GM13977 (cell line): ENCODE data around the gene SCRN1.

Experiments
- DNase-seq: peaks from one replicate; pipeline ENCODE4 v3.0.0; 2012; ENCODE audit warnings: low spot score
- in situ Hi-C: fragments of 300-500 bp; cut with MboI; formaldehyde crosslinking; loops from one replicate; pipeline ENCODE4 v1.12.0; 2022; ENCODE audit warnings: low sequenced_read_pairs, low pct_unique_long_range_greater_than_20kb, mixed read lengths, inconsistent platforms; ENCODE audit not compliant: unreplicated experiment
- TF ChIP-seq, protein P1 (sequence below): IDR thresholded peaks from 2 replicates; pipeline ENCODE4 v1.5.1; 2012; ENCODE audit warnings: mild to moderate bottlenecking, control low read depth; ENCODE audit not compliant: insufficient read depth; ENCODE audit errors: extremely low read depth, missing control alignments

Gene SCRN1, protein sequence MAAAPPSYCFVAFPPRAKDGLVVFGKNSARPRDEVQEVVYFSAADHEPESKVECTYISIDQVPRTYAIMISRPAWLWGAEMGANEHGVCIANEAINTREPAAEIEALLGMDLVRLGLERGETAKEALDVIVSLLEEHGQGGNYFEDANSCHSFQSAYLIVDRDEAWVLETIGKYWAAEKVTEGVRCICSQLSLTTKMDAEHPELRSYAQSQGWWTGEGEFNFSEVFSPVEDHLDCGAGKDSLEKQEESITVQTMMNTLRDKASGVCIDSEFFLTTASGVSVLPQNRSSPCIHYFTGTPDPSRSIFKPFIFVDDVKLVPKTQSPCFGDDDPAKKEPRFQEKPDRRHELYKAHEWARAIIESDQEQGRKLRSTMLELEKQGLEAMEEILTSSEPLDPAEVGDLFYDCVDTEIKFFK

DNA sequence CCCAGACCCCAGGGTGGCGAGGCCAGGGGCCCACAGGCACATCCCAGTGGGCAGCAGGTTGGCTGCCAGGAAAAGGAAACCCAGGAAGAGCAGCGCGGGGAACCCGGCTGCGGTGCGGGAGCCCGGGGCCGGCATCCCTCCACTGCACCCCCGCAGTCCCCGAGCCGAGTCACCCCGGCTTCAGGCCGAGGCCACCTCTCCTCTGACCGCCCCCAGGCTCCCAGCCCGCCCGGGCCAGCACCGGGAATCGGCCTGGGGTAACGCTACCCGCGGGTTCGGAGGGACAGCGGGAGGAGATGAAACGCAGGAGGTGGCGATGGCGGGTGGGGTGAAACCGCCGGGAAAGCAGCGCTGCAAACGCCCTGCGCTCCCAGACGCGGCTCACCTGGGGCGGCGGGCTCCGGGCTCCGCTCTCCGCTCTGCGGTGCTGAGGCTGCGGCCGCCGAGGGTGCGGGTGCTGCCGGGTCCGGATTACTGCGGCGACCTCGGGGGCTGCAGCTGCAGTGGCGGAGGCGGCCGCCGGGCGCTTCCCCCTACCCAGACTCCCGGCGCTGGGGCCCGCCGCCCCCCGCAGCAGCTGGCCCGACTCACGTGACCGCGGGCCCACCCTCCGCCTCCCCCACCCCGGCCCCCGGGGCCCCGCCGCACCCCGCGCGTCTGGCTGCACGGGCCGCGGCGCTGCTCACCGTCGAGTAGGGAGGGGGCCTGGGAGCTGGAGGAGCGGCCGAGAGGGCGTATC is at the start of gene SCRN1:
Gene SCRN1 (minus strand): TSS at position 545 of the 739 bp plus-strand sequence. CDS start 20,734 bp downstream, outside the sequence.
- TF ChIP-seq, protein P1, sequence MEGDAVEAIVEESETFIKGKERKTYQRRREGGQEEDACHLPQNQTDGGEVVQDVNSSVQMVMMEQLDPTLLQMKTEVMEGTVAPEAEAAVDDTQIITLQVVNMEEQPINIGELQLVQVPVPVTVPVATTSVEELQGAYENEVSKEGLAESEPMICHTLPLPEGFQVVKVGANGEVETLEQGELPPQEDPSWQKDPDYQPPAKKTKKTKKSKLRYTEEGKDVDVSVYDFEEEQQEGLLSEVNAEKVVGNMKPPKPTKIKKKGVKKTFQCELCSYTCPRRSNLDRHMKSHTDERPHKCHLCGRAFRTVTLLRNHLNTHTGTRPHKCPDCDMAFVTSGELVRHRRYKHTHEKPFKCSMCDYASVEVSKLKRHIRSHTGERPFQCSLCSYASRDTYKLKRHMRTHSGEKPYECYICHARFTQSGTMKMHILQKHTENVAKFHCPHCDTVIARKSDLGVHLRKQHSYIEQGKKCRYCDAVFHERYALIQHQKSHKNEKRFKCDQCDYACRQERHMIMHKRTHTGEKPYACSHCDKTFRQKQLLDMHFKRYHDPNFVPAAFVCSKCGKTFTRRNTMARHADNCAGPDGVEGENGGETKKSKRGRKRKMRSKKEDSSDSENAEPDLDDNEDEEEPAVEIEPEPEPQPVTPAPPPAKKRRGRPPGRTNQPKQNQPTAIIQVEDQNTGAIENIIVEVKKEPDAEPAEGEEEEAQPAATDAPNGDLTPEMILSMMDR: no peak
- in situ Hi-C loops: no loop called here
- peak; percentile 89 for DNase-seq

DNA sequence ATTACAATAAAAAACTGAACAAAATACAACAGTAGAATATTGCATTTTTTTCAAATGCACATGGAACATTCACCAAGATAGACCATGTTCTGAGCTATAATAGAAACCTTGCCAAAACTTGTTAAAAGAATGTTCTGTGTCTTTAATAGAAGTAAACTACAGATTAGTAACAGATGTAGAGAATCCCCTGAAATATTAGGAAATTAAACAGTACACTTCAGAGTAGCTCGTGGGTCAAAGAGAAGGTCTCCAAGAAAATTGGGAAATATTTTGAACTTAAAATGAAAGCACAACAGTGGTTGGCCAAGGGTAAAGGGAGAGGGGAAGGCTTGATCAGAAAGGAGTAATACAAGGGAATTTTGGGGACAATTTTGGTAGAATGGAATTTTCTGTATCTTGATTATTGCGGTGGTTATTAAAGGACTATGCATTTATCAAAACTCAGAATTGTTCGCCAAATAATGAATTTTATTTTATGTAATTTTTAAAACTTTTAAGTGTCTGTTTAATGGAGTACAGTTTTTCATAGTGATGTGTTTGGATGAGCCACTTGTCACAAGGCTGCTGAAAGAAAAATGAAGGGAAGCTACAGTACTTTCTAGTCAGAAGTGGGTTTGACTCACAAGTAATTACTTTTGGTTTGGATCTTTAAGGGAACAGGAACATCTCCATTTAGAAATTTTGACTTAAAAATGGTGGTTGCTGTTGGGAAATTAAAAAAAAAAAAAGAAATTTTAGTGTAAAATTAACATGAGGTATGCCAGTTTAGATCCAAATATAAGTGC is 48.8 kb upstream of the SCRN1 start:
- in situ Hi-C loops: no loop called here
- TF ChIP-seq, protein P1: no peak
- DNase-seq: no peak

DNA sequence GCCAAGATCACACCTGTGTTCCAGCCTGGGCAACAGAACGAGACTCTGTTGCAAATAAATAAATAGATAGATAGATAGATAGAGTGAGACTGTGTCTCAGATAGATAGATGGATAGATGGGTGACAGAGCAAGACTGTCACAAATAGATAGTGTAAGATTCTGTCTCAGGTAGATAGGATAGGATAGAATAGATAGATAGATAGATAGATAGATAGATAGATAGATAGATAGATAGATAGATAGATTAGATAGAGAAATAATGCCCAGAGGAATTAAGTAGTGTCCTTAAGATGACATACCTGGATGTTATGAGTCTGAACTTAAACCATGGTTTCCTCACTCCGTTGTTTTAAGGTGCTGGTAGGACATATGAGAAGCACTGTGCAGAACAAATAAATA is 46.6 kb upstream of the SCRN1 start:
- TF ChIP-seq, protein P1: no peak
- in situ Hi-C loops: no loop called here
- DNase-seq: no peak

DNA sequence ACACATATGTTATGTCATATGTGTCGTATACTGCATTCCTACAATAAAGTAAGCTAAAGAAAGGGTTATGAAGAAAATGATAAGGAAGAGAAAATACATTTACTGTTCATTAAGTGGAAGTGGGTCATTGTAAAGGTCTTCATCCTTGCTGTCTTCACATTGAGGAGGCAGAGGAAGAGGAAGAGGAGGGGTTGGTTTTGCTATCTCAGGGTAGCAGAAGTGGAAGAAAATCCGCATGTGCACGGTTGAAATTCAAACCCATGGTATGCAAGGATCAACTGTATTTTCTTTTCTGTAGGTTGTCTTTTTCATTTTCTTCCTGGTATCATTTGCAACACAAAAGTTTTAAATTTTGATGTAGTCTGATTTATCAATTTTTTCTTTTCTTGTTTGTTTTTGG is 44.9 kb upstream of the SCRN1 start:
- TF ChIP-seq, protein P1: no peak
- no peak for DNase-seq
- in situ Hi-C loops: no loop called here

DNA sequence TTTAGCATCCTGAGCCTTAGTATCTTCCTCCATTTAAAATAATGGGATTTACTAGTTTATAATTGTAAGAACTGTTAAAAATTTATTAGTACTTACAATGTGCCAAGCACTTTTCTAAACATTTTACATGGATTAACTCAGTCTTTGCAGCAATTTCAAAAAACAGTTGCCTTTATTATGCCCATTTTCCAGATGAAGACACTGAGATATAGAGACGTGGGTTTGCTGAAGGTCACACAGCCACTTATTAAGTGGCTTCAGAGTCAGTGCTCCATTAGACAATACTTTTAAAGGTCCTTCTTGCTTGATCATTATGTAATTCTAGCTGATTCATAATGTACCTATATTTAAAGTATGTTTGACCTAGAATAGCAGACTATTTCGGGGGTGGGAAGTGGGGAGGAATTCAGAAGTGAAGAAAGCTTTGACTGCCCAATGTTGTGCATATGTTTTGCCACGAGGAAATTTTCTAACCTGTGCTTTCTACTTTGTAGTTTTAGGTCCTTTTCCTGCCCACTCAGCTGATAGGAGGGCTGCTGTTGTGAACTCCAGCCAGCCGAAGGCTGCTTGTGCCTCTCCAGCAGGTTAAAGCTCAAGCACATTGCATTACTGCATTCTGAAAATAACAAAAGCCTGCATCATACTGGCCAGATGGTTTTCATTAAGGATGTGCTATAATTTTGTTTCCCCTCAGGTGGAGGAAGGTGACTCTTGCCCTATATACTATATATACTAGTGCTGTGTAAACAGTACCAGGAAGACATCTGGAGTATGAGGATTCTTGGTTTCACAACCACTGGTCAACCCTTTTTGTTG is 42.9 kb upstream of the SCRN1 start:
- TF ChIP-seq, protein P1: no peak
- no peak for DNase-seq
- in situ Hi-C loops: no loop called here
